MM.1S (cell line): ENCODE measurements around the gene ESYT3.
A peak's percentile ranks its signal among the peaks of the same experiment; 100 is the strongest.

Experiments
- DNase-seq: peaks from one replicate; pipeline ENCODE4 v3.0.0-alpha.2; 2015
- H2AFZ ChIP-seq: fragments of 300-600 bp; sonication (generic); 2 replicates; pipeline ENCODE4 v1.6.0; 2016; ENCODE audit warnings: antibody characterized with exemption, low read length
- H3F3A ChIP-seq: fragments of 300-600 bp; sonication (generic); 2 replicates; pipeline ENCODE4 v1.6.1; 2016; ENCODE audit warnings: mild to moderate bottlenecking, antibody characterized with exemption, low read length, moderate library complexity, mixed read lengths; ENCODE audit not compliant: insufficient read depth
- H3K27ac ChIP-seq: fragments of 300-600 bp; sonication (generic); 2 replicates; pipeline ENCODE4 v1.5.1; 2016; ENCODE audit warnings: mild to moderate bottlenecking, low read length
- H3K27me3 ChIP-seq: fragments of 300-600 bp; sonication (generic); replicated peaks from 2 replicates; pipeline ENCODE4 v1.6.0; 2016; ENCODE audit warnings: low read length; ENCODE audit not compliant: insufficient read depth
- H3K36me3 ChIP-seq: fragments of 300-600 bp; sonication (generic); replicated peaks from 2 replicates; pipeline ENCODE4 v1.6.1; 2016; ENCODE audit warnings: mild to moderate bottlenecking, low read length, mixed read lengths; ENCODE audit not compliant: insufficient read depth
- H3K4me1 ChIP-seq: fragments of 300-600 bp; sonication (generic); 2 replicates; pipeline ENCODE4 v1.6.1; 2016; ENCODE audit warnings: low read length, mixed read lengths
- H3K4me2 ChIP-seq: fragments of 300-600 bp; sonication (generic); 2 replicates; pipeline ENCODE4 v1.6.0; 2016; ENCODE audit warnings: low read depth, low read length
- H3K4me3 ChIP-seq: fragments of 300-600 bp; sonication (generic); 2 replicates; pipeline ENCODE4 v1.5.1; 2016; ENCODE audit warnings: low read length, mixed read lengths
- H3K79me2 ChIP-seq: fragments of 300-600 bp; sonication (generic); 2 replicates; pipeline ENCODE4 v1.6.1; 2016; ENCODE audit warnings: mixed run types, low read length, mixed read lengths
- H3K9ac ChIP-seq: fragments of 300-600 bp; sonication (generic); 2 replicates; pipeline ENCODE4 v1.6.1; 2016; ENCODE audit warnings: low read length, mixed read lengths
- H3K9me2 ChIP-seq: fragments of 300-600 bp; sonication (generic); replicated peaks from 2 replicates; pipeline ENCODE4 v1.6.1; 2016; ENCODE audit warnings: mild to moderate bottlenecking, low read length, mixed read lengths; ENCODE audit not compliant: insufficient read depth
- H3K9me3 ChIP-seq: fragments of 300-600 bp; sonication (generic); replicated peaks from 2 replicates; pipeline ENCODE4 v1.6.1; 2016; ENCODE audit warnings: mild to moderate bottlenecking, low read length, mixed read lengths; ENCODE audit not compliant: insufficient read depth
- H4K20me1 ChIP-seq: fragments of 300-600 bp; sonication (generic); 2 replicates; pipeline ENCODE4 v1.6.1; 2016; ENCODE audit warnings: mild to moderate bottlenecking, low read length, moderate library complexity, mixed read lengths; ENCODE audit not compliant: insufficient read depth
- EZH2 ChIP-seq: fragments of 300-600 bp; sonication (generic); optimal IDR thresholded peaks from 2 replicates; pipeline ENCODE3; 2017; ENCODE audit warnings: low read depth, mild to moderate bottlenecking, antibody characterized with exemption, low read length, mixed read lengths
- EZH2phosphoT487 ChIP-seq: fragments of 300-600 bp; sonication (generic); IDR thresholded peaks from 2 replicates; pipeline ENCODE4 v1.6.1; 2018; ENCODE audit warnings: antibody characterized with exemption, low read length
- TF ChIP-seq, protein P1 (sequence below): fragments of 300-600 bp; sonication (generic); IDR thresholded peaks from 2 replicates; pipeline ENCODE4 v1.5.1; 2016; ENCODE audit warnings: antibody characterized with exemption, low read length, mixed read lengths

The ESYT3 gene

DNA sequence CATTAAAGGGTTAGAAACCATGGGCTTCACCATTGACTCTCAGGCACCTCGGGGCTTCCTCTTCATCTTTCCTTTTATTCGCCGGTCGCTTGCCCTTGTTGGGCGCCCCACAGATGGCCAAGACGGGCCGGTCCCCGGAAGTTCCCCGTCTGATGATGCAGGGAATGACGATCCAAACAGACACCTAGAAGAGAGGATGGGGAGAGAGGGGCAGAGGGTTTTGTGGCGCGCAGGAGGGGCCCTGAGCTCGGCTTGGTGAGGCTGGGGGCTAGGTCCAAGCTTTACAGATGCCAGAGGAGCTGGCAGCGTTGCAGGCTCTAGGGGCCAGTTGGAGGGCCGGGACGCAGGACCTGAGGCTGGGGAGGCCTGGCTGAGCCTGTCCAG, 532 bp upstream of the ESYT3 start:
- H3K27ac ChIP-seq: no peak overlapping the region
- peaks cover 6% of the 10 kb centered on the region; the same call in 1 of the 2 replicates for H3K27me3 ChIP-seq
- no peak overlapping the region for H3K4me3 ChIP-seq
- no peaks in the 10 kb centered on the region for H3K4me1 ChIP-seq
- no peaks in the 10 kb centered on the region for H3K9me3 ChIP-seq
- H2AFZ ChIP-seq: peak overlapping the region; percentile 1; the same call in 1 of the 2 replicates
- TF ChIP-seq, protein P1, sequence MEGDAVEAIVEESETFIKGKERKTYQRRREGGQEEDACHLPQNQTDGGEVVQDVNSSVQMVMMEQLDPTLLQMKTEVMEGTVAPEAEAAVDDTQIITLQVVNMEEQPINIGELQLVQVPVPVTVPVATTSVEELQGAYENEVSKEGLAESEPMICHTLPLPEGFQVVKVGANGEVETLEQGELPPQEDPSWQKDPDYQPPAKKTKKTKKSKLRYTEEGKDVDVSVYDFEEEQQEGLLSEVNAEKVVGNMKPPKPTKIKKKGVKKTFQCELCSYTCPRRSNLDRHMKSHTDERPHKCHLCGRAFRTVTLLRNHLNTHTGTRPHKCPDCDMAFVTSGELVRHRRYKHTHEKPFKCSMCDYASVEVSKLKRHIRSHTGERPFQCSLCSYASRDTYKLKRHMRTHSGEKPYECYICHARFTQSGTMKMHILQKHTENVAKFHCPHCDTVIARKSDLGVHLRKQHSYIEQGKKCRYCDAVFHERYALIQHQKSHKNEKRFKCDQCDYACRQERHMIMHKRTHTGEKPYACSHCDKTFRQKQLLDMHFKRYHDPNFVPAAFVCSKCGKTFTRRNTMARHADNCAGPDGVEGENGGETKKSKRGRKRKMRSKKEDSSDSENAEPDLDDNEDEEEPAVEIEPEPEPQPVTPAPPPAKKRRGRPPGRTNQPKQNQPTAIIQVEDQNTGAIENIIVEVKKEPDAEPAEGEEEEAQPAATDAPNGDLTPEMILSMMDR: no peak
- no peak for TF ChIP-seq EZH2phosphoT487
- TF ChIP-seq EZH2: no peak
- no peak for DNase-seq
- no peaks in the 10 kb centered on the region for H3K9me2 ChIP-seq
- H4K20me1 ChIP-seq: no peaks in the 10 kb centered on the region
- H3K36me3 ChIP-seq: no peaks in the 10 kb centered on the region
- no peaks in the 10 kb centered on the region for H3F3A ChIP-seq
- H3K4me2 ChIP-seq: peak overlapping the region; percentile 61; the same call in 1 of the 2 replicates
- H3K9ac ChIP-seq: no peak overlapping the region
- no peaks in the 10 kb centered on the region for H3K79me2 ChIP-seq

- peak overlapping the region; percentile 14; the same call in 1 of the 2 replicates for H3K4me3 ChIP-seq
- H3K4me1 ChIP-seq: no peaks in the 10 kb centered on the region
- no peaks in the 10 kb centered on the region for H3K79me2 ChIP-seq
- H3K4me2 ChIP-seq: peak overlapping the region; percentile 61
- no peak for DNase-seq
- H3K9me3 ChIP-seq: no peaks in the 10 kb centered on the region
- no peak overlapping the region for H3K27ac ChIP-seq
- no peak overlapping the region for H3K9ac ChIP-seq
- no peak for TF ChIP-seq EZH2phosphoT487
- no peak for TF ChIP-seq EZH2
- TF ChIP-seq, protein P1: no peak
- H4K20me1 ChIP-seq: no peaks in the 10 kb centered on the region
- H3K27me3 ChIP-seq: peaks cover 6% of the 10 kb centered on the region; the same call in 1 of the 2 replicates
- H2AFZ ChIP-seq: peak overlapping the region; percentile 1; the same call in 1 of the 2 replicates
- H3K9me2 ChIP-seq: no peaks in the 10 kb centered on the region
- H3K36me3 ChIP-seq: no peaks in the 10 kb centered on the region
- H3F3A ChIP-seq: no peaks in the 10 kb centered on the region
These were observed 708 bp downstream of the ESYT3 start for GRCh38 chr3:138434875-138435772.

DNA sequence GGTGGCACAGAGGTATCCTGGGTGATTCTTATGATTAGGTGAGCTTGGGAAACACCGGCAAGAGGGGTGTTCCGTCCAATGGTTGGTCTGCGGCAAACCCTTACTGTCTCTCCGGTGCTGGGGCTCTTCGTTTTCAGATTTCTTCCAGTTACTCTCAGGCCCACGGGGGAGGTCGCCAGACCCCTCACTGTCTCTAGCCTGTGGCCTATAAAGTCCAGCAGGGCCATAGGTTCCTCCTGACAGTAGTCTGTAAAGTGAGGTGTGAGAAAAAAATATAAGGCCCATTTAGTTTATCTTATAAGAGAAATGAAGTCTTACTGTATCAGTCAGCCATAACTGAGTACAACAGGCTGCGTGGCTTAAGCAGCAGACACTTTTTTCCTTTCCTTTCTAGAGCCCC, 1.4 kb downstream of the ESYT3 start:
- no peak for DNase-seq
- peaks cover 6% of the 10 kb centered on the region; the same call in 1 of the 2 replicates for H3K27me3 ChIP-seq
- TF ChIP-seq EZH2phosphoT487 (no peak), EZH2 (no peak)
- TF ChIP-seq, protein P1: no peak
- no peak overlapping the region for H3K4me3 ChIP-seq
- no peak overlapping the region for H2AFZ ChIP-seq
- H3F3A ChIP-seq: no peaks in the 10 kb centered on the region
- H3K27ac ChIP-seq: no peak overlapping the region
- no peak overlapping the region for H3K4me2 ChIP-seq
- H3K4me1 ChIP-seq: no peaks in the 10 kb centered on the region
- H3K9me2 ChIP-seq: no peaks in the 10 kb centered on the region
- no peaks in the 10 kb centered on the region for H4K20me1 ChIP-seq
- H3K79me2 ChIP-seq: no peaks in the 10 kb centered on the region
- no peaks in the 10 kb centered on the region for H3K36me3 ChIP-seq
- H3K9ac ChIP-seq: no peak overlapping the region
- no peaks in the 10 kb centered on the region for H3K9me3 ChIP-seq
